ENCODE data around the gene MSI1. TPM values are rescaled to one million over a fixed set of nuclear protein-coding genes. Genes with fewer than 3 reads are reported as not detected.

The MSI1 gene
- total and polyA plus RNA-seq, 10 of the 15 experiments (the other 5 are each of a cell fraction or from before 2014, with no cell fraction given): 0.04 TPM; not detected in 9

- TF ChIP-seq ZNF687 (IDR thresholded peaks at IDR 0.05) (peak; percentile 82), TARDBP (IDR thresholded peaks at IDR 0.05; ENCODE audit: borderline replicate concordance) (peak; percentile 87), NR2C1 (IDR thresholded peaks at IDR 0.05) (peak; percentile 32; the same call in 1 of the 2 replicates), BHLHE40 (IDR thresholded peaks at IDR 0.05; ENCODE audit: borderline replicate concordance in 1 of 2, low read depth in 2 of 2, low read length in 1 of 2) (peak; percentile 88 to 89)
These were observed 66.8 kb downstream of the MSI1 start, which contains the start of gene SIRT4 (continued) for GRCh38 chr12:120301962-120302815.

Measured in GM12878 (cell line).